Cardiac muscle cell (in vitro differentiated cells and primary cell): ENCODE results near the gene KIRREL3. TPM values are rescaled to one million over a fixed set of nuclear protein-coding genes. Genes with fewer than 3 reads are reported as not detected.

Experiments
- DNase-seq, 2 donors: peaks; one replicate each; pipeline versions ENCODE4 v3.0.0 to v3.0.0-alpha.2; 2010 to 2017; ENCODE audit warnings: low read depth in 1 of 2, low spot score in 1 of 2
- H3K27ac ChIP-seq: fragments of 200-600 bp; sonication (generic); 2 replicates; pipeline ENCODE4 v1.5.1; 2016
- H3K27me3 ChIP-seq: fragments of 200-600 bp; sonication (generic); 2 replicates; pipeline ENCODE4 v1.6.0; 2016; ENCODE audit warnings: control low read depth
- H3K36me3 ChIP-seq: fragments of 200-600 bp; sonication (generic); 2 replicates; pipeline ENCODE4 v1.5.1; 2016; ENCODE audit warnings: control low read depth
- H3K4me1 ChIP-seq: fragments of 200-600 bp; sonication (generic); 2 replicates; pipeline ENCODE4 v1.8.1; 2017; ENCODE audit warnings: low read depth, mild to moderate bottlenecking, mixed run types
- H3K4me3 ChIP-seq: fragments of 200-600 bp; sonication (generic); 2 replicates; pipeline ENCODE4 v1.5.1; 2016; ENCODE audit warnings: mild to moderate bottlenecking
- H3K9me3 ChIP-seq: fragments of 200-600 bp; sonication (generic); 2 replicates; pipeline ENCODE4 v1.5.1; 2017; ENCODE audit warnings: low read depth, mild to moderate bottlenecking, control low read depth
- polyA plus RNA-seq: library from polyadenylated mRNA; unstranded; fragments of >200 nt; fragmentation: Nextera tagmentation; extraction: Ambion mirVana; gene quantifications from 2 replicates; pipeline ENCODE4 v1.2.1, GENCODE V29; 2016
- total RNA-seq: library from RNA; depleted of rRNA; stranded (reverse); fragments of >200 nt; gene quantifications from 2 replicates; pipeline ENCODE4 v1.2.3, GENCODE V29; 2016
- TF ChIP-seq, protein P1 (sequence below): IDR thresholded peaks from 2 replicates; pipeline ENCODE4 v1.5.1; 2012; ENCODE audit warnings: low read depth, mild to moderate bottlenecking, low read length

The KIRREL3 gene
- total and polyA plus RNA-seq, 2 experiments from 2014 or later = 0.12 to 0.89 TPM

DNA sequence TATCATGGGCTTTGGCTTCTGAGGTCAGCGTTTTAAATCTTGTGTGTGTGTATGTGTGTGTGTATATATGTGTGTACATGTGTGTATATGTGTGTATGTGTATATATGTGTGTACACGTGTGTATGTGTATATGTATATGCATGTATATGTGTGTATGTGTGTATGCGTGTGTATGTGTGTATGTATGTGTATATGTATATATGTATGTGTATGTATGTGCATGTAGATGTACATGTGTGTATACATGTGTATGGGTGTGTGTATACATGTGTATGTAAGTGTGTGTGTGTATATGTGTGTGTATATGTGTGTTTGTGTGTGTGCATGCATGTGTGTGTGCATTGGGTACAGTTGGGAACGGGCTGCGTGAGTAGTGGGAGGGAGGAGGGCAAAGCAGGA, 522.1 kb downstream of the KIRREL3 start:
- no peaks in the 10 kb centered on the region for H3K27me3 ChIP-seq
- no peaks in the 10 kb centered on the region for H3K36me3 ChIP-seq
- H3K27ac ChIP-seq = no peak overlapping the region
- no peaks in the 10 kb centered on the region for H3K4me1 ChIP-seq
- no peaks in the 10 kb centered on the region for H3K9me3 ChIP-seq
- DNase-seq = no peak
- H3K4me3 ChIP-seq = no peak overlapping the region
- TF ChIP-seq, protein P1, sequence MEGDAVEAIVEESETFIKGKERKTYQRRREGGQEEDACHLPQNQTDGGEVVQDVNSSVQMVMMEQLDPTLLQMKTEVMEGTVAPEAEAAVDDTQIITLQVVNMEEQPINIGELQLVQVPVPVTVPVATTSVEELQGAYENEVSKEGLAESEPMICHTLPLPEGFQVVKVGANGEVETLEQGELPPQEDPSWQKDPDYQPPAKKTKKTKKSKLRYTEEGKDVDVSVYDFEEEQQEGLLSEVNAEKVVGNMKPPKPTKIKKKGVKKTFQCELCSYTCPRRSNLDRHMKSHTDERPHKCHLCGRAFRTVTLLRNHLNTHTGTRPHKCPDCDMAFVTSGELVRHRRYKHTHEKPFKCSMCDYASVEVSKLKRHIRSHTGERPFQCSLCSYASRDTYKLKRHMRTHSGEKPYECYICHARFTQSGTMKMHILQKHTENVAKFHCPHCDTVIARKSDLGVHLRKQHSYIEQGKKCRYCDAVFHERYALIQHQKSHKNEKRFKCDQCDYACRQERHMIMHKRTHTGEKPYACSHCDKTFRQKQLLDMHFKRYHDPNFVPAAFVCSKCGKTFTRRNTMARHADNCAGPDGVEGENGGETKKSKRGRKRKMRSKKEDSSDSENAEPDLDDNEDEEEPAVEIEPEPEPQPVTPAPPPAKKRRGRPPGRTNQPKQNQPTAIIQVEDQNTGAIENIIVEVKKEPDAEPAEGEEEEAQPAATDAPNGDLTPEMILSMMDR = no peak

DNA sequence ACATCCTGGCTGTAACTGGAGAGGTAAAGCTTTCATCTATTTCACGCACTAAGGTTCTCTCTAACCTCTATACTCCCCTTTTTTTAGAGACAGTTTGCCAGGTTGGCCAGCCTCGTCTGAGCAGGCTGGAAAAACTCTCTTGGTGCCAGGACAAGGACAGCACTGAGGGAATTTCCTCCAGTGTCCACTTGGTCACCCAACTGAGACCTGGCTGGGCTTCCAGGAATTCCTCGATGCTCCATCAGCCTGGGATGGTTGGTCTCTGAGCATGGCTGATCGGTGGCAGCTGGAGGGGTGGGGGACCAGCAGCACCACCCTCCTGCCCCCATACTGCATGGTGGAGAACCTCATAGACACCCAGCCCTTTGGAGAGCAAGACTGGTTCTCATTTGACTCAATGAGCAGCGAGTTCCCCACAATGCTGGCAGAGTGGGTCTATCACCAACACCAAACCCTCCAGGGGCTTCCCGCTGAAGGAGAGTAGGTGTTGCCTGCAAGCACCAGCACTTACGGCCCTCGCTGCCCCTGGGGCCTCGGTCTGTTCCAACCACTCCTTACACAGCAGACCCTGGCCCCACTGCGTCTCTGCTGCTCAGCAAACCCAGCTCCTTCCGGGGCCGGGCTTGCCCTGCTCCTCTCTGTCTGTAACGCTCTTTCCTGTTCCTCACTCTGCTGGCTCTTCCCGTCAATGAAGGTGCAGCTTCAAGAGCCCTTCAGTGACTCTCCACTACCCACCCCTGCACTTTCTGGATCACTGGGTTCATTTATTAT, 522.9 kb downstream of the KIRREL3 start:
- no peaks in the 10 kb centered on the region for H3K9me3 ChIP-seq
- TF ChIP-seq, protein P1 = no peak
- no peaks in the 10 kb centered on the region for H3K27me3 ChIP-seq
- H3K36me3 ChIP-seq = no peaks in the 10 kb centered on the region
- no peak overlapping the region for H3K4me3 ChIP-seq
- no peak overlapping the region for H3K27ac ChIP-seq
- DNase-seq = no peak
- H3K4me1 ChIP-seq = no peaks in the 10 kb centered on the region

DNA sequence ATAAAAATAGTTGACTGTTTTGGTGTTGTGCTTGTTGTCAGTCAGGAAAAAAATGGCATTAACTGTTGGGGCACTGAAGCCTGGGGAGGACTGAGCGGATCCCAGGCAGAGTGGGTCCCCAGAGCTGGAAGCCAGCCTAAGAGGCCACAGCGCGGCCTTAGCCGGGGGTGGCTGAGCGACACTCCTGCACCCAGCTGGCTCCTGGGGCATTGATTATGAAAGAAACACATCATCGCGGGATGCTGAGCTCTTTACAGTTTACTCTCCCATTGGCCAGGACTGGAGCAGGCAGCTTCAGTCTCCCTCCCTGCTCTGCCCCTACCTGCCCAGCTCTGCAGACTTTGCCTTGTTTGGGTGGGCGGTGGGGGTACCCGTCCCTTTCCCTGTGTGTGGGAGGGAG, 523.6 kb downstream of the KIRREL3 start:
- Histone ChIP-seq H3K27ac (no peak overlapping the region), H3K4me1 (no peaks in the 10 kb centered on the region), H3K9me3 (no peaks in the 10 kb centered on the region), H3K27me3 (no peaks in the 10 kb centered on the region), H3K4me3 (no peak overlapping the region), H3K36me3 (no peaks in the 10 kb centered on the region)
- TF ChIP-seq, protein P1 = no peak
- DNase-seq = no peak

DNA sequence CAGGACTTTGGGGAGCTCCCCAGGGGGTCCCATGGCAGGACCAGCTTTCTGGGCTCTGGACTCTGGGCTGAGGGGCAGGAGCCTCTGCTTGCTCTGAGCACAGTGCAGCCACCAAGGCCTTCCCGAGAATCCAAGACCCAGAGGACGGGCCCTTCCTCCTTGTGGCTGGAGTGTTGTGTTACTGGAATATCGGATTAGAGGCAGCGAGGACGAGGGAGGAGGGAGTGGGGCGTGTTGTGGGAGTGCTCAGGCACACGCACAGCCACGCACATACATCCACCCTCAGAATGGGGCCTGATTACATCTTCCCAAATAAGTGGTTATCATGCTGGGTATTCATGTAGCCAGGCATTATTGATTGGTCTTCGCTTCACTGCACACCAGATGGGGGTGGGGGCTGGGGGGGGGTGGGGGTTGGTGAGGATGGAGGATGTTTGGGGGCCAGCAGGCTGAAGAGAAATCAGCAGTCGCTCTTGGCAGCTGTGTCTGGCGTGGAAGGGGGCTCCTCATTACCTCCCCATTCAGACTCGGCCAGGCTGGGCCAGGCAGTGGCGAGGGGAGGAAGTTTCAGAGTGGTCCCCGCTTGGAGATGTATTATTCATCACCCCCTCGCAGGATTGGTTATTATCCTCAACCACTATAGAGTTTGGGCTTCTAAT, 524.2 kb downstream of the KIRREL3 start:
- H3K27ac ChIP-seq = no peak overlapping the region
- TF ChIP-seq, protein P1 = no peak
- no peaks in the 10 kb centered on the region for H3K9me3 ChIP-seq
- H3K27me3 ChIP-seq = no peaks in the 10 kb centered on the region
- no peak overlapping the region for H3K4me3 ChIP-seq
- no peaks in the 10 kb centered on the region for H3K4me1 ChIP-seq
- H3K36me3 ChIP-seq = no peaks in the 10 kb centered on the region
- DNase-seq = no peak

DNA sequence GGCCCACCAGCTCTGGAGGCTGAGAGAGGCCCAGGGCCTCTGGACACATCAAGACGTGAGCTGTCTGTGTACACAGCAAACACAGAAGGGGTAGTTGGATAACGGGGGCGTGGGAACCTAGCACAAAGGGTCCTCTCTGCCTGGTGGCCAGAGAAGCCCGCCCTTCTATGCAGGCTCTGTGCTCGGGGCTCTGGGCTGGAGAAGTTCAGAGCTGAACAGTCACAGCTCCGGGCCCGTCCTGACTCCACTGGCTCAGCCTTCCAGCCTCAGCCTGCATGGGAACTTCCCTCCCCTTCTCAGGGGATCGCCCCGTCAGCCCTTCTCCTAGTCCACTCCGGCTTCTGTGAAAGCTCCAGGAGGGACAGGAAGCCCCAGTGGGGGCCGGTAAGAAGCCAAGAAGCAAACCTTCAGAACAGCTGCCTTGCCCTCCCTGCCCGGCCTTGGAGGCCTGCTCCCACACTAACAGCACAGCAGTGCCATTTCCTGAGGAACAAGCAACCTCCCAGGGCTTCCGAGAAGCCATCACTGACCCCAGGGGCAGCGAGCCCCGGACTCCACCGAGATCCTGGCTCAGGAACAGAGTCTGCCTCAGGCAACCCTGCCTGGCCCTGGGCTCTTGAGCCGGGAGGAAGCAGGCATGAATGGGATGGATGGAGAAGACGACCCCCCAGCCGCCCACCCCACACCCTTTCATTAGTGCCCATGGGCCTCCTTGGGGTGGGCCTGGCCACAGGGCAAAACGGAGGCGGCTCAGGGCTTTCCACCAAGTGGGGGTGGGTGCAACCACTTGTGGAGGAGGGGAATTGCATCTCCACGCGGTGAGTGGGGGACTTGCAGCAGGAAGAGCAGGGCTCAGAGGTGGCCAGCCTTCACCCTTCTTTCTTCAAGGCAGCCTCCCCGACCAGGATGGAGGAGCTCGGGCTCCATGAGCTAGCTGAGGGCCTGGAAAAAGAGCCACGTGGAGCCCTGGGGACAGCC, 525.3 kb downstream of the KIRREL3 start:
- Histone ChIP-seq H3K27ac (no peak overlapping the region), H3K4me1 (no peaks in the 10 kb centered on the region), H3K27me3 (no peaks in the 10 kb centered on the region), H3K9me3 (no peaks in the 10 kb centered on the region), H3K4me3 (no peak overlapping the region), H3K36me3 (no peaks in the 10 kb centered on the region)
- peak in 1 of 2 donors; percentile 19 for DNase-seq
- TF ChIP-seq, protein P1 = no peak
